Spinal cord (tissue), 10 donors: Measurements from ENCODE around the gene UHMK1. TPM values are rescaled to one million over a fixed set of nuclear protein-coding genes. Genes with fewer than 3 reads are reported as not detected.
A peak's percentile ranks its signal among the peaks of the same experiment; 100 is the strongest.

ENCODE experiments used
- DNase-seq, 6 donors: peaks; one replicate each; pipeline versions ENCODE4 v3.0.0 to v3.0.0-alpha.2; 2013 to 2015; ENCODE audit warnings: low spot score in 6 of 6, low read depth in 4 of 6
- H3K27ac ChIP-seq: one replicate; pipeline ENCODE4 v1.5.1; 2013; ENCODE audit warnings: low read depth, low read length, control low read depth
- H3K27me3 ChIP-seq: one replicate; pipeline ENCODE4 v1.6.1; 2013; ENCODE audit warnings: low read length; ENCODE audit not compliant: control insufficient read depth, insufficient read depth
- H3K36me3 ChIP-seq: one replicate; pipeline ENCODE4 v1.6.1; 2013; ENCODE audit warnings: low read length; ENCODE audit not compliant: control insufficient read depth, insufficient read depth
- H3K4me1 ChIP-seq: one replicate; pipeline ENCODE4 v1.6.1; 2013; ENCODE audit warnings: low read length; ENCODE audit not compliant: control insufficient read depth, insufficient read depth
- H3K4me3 ChIP-seq: one replicate; pipeline ENCODE4 v1.5.1; 2013; ENCODE audit warnings: low read depth, low read length, control low read depth
- H3K9me3 ChIP-seq: one replicate; pipeline ENCODE4 v1.6.1; 2013; ENCODE audit warnings: low read length; ENCODE audit not compliant: control insufficient read depth, insufficient read depth
- WGBS: methylation state at CpG from one replicate; pipeline ENCODE4 v1.1.5; 2013; ENCODE audit warnings: missing lambda C conversion rate; ENCODE audit not compliant: insufficient coverage; 5-methylcytosine and 5-hydroxymethylcytosine counted together
- polyA plus RNA-seq, 2 donors: library from polyadenylated mRNA; unstranded; fragments of 120-200 nt; gene quantifications; one replicate each; pipeline ENCODE4 v1.2.1, GENCODE V29; 2013; ENCODE audit not compliant: insufficient read length in 2 of 2
- total RNA-seq, 2 donors: library from RNA; depleted of rRNA in 1 of 2; stranded (reverse); fragments of 120-200 nt in 1 of 2; fragments of >200 nt in 1 of 2; gene quantifications; one replicate each; pipeline versions ENCODE4 v1.2.3 to v1.2.4, GENCODE V29; 2013 to 2014
- donor health status: healthy.

UHMK1 gene
- total and polyA plus RNA-seq, 4 donors: 21.0 to 105 (median 29.0) TPM

DNA sequence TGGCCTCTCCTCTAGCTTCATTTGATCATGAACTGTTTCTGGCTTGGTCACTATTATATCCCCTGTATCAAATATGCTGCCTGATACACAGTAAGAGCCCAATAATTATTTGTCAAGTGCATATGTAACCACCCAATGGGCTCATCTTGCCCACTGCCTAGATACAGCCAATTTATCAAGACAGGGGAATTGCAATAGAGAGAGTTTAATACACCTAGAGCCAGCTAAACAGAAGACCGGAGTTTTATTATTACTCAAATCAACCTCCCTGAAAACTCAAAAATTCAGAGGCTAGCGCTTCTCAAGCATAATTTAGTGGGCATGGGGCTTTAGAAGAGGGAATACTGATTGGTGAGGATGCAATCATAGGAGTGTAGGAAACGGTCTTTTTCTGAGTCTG lies 45.6 kb downstream of the UHMK1 start:
- Histone ChIP-seq H3K27ac (no peak overlapping the region), H3K4me3 (no peak overlapping the region), H3K9me3 (no peaks in the 10 kb centered on the region), H3K36me3 (no peaks in the 10 kb centered on the region), H3K4me1 (no peaks in the 10 kb centered on the region), H3K27me3 (no peaks in the 10 kb centered on the region)
- DNase-seq: no peak
- 100% methylated on average over 1 of the region's 3 CpGs for WGBS

- H3K9me3 ChIP-seq: no peaks in the 10 kb centered on the region
- H3K27me3 ChIP-seq: no peaks in the 10 kb centered on the region
- no peak overlapping the region for H3K4me3 ChIP-seq
- WGBS: 56% methylated on average over 1 of the region's 4 CpGs
- no peak overlapping the region for H3K27ac ChIP-seq
- DNase-seq: peak in 1 of 6 donors; percentile 22
- H3K36me3 ChIP-seq: no peaks in the 10 kb centered on the region
- no peaks in the 10 kb centered on the region for H3K4me1 ChIP-seq
Observed at GRCh38 chr1:162548170-162548569, 50.6 kb downstream of the UHMK1 start.

GRCh38 chr1:162549001-162549400 lies 51.4 kb downstream of the UHMK1 start:
- WGBS: 80% methylated on average over 1 of the region's 2 CpGs
- H3K27ac ChIP-seq: no peak overlapping the region
- H3K4me1 ChIP-seq: no peaks in the 10 kb centered on the region

GRCh38 chr1:162550925-162551324 lies 53.3 kb downstream of the UHMK1 start:
- Histone ChIP-seq H3K36me3 (no peaks in the 10 kb centered on the region), H3K27me3 (no peaks in the 10 kb centered on the region), H3K4me1 (no peaks in the 10 kb centered on the region), H3K27ac (no peak overlapping the region), H3K9me3 (no peaks in the 10 kb centered on the region), H3K4me3 (no peak overlapping the region)
- no CpG with 5 or more reads among the region's 1 CpG for WGBS
- no peak for DNase-seq

More at GRCh38 chr1:162549001-162549400, 51.4 kb downstream of the UHMK1 start:
- Histone ChIP-seq H3K27me3 (no peaks in the 10 kb centered on the region), H3K9me3 (no peaks in the 10 kb centered on the region), H3K36me3 (no peaks in the 10 kb centered on the region), H3K4me3 (no peak overlapping the region)
- DNase-seq: no peak

DNA sequence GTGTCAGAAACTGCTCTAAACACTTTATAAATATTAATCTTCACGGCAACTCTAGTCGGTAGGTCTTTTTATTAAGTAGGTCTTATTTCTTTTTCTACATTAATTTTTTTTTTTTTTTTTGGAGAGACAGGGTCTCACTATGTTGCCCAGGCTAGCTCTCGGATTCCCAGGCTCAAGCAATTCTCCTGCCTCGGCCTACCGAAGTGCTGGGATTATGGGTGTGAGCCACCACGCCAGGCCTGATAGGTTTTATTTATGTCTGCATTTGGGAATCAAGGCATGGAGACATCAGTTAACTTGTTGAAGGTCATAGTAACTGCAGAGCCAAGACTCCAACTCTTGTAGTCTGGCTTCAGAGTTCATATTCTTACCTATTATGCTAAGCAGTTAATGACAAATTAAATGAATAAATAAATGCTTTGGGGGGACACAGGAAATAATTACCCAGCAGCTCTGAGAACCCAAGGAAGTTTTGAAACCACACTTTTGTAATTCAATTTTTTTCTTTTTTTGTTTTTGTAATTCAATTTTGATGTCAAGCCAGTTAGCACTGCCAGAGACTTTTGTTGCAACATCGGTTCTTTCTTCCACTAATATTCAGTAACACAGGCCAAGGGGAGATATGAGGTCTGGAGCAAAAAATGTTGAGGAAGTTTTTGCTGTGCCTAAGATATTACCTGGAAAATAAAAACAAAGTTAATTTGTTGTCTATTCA lies 54.5 kb downstream of the UHMK1 start:
- H3K4me3 ChIP-seq: no peak overlapping the region
- no peaks in the 10 kb centered on the region for H3K4me1 ChIP-seq
- no peak overlapping the region for H3K27ac ChIP-seq
- H3K36me3 ChIP-seq: no peaks in the 10 kb centered on the region
- WGBS: 100% methylated on average over 3 of the region's 7 CpGs
- no peaks in the 10 kb centered on the region for H3K9me3 ChIP-seq
- DNase-seq: no peak
- H3K27me3 ChIP-seq: no peaks in the 10 kb centered on the region

DNA sequence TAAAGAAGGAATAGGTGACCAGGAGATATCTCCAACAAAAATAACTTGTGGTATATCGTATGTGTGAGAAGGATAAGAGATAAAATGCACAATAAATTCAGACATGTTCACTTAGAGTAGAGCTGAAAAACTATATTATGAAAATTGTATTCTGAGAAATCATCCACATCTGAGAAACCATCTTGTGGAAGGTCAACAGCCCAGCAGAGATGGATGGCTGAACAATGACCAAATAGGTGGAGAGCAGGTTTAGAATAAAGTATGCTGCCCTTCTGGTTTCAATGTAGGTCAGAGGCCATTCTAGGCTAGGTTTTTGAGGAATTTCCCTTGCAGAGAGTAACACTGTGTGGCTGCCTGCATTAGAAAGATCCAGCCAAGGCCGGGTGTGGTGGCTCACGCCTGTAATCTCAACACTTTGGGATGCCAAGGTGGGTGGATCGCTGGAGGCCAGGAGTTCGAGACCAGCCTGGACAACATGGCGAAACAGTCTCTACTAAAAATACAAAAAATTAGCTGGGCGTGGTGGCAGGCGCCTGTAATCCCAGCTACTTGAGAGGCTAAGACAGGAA lies 55.1 kb downstream of the UHMK1 start:
- Histone ChIP-seq H3K9me3 (no peaks in the 10 kb centered on the region), H3K27ac (no peak overlapping the region), H3K4me1 (no peaks in the 10 kb centered on the region), H3K4me3 (no peak overlapping the region), H3K27me3 (no peaks in the 10 kb centered on the region), H3K36me3 (no peaks in the 10 kb centered on the region)
- WGBS: 96% methylated on average over 5 of the region's 8 CpGs
- no peak for DNase-seq

- Histone ChIP-seq H3K27ac (no peak overlapping the region), H3K9me3 (no peaks in the 10 kb centered on the region), H3K27me3 (no peaks in the 10 kb centered on the region), H3K4me3 (no peak overlapping the region), H3K4me1 (no peaks in the 10 kb centered on the region), H3K36me3 (no peaks in the 10 kb centered on the region)
- WGBS: no CpG with 5 or more reads among the region's 1 CpG
- DNase-seq: no peak
Observed at GRCh38 chr1:162554258-162554657, 56.6 kb downstream of the UHMK1 start.

DNA sequence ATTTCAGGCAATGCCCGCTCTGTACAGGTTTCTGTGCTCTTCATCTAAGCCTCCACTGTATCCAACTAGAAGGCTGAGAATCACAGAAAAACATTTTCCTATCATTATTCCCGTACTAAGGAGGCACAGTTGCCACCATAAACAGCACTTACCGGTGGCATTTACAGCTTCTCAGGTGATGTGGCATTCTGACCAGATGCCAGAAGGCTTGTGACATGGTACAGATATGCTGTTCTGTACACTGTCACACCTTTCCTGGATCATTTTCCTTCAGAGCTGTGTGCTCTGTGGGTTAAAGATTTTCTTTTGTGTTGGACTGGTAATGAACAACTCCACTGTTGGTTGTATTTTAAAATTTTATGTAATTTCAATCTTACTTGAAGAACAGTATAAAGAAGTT lies 59.9 kb downstream of the UHMK1 start:
- H3K9me3 ChIP-seq: no peaks in the 10 kb centered on the region
- H3K27me3 ChIP-seq: no peaks in the 10 kb centered on the region
- no peaks in the 10 kb centered on the region for H3K36me3 ChIP-seq
- no peak overlapping the region for H3K4me3 ChIP-seq
- H3K4me1 ChIP-seq: peaks cover 8% of the 10 kb centered on the region
- WGBS: 78% methylated on average over 3 of the region's 3 CpGs
- no peak overlapping the region for H3K27ac ChIP-seq
- DNase-seq: no peak

DNA sequence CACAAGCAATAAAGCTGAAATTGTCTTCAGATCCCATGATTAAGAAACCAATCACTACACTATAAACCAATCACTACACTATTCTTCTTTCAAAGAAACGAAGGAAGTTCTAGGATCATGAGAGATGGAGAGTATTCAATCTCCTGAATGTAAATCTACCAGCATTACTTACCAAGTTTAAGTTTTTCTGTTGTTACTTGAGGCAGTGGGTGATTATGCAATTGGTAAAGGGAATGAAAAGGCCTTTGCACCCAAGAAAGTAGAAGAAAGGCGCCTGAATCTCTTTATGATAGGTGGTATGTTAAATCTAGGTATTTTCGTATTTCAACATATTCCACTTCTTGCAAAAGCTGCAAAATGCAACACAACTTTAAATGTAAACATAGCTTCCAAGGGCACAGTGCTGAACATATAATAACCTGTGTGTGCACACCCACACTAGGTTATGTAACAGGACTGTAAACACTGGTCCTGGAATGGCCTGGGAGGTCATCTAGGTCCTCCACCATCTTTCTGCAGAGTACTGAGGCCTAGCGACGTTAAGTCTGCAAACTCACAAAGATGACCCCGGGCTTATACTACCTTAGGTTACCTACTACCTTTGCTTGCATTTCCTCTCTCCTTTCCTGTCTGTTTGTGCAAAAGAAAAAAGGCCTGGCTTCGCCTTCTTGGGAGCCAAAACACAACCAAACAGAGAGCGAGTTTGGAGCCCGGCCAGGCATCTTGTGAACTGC lies 62.9 kb downstream of the UHMK1 start:
- DNase-seq: peak in 3 of 6 donors; percentile 2 to 26 (median 11)
- H3K36me3 ChIP-seq: no peaks in the 10 kb centered on the region

More for the DNA sequence above, 62.9 kb downstream of the UHMK1 start:
- Histone ChIP-seq H3K27me3 (no peaks in the 10 kb centered on the region), H3K27ac (peak overlapping the region; percentile 94), H3K9me3 (no peaks in the 10 kb centered on the region), H3K4me1 (peaks cover 8% of the 10 kb centered on the region), H3K4me3 (peak overlapping the region; percentile 88)
- WGBS: 29% methylated on average over 6 of the region's 9 CpGs
